Measurements from ENCODE around the gene KCNIP1. TPM values are rescaled to one million over a fixed set of nuclear protein-coding genes. Genes with fewer than 3 reads are reported as not detected.

The KCNIP1 gene
- total and polyA plus RNA-seq, 2 of the 13 experiments (the other 11 are each of a cell fraction or from before 2014, with no cell fraction given) = not detected

- H3K4me2 ChIP-seq (ENCODE audit: low read depth, low read length) = no peak overlapping the region
- FAIRE-seq (no peak), ATAC-seq (no peak), DNase-seq (ENCODE audit: low spot score) (no peak)
- no peak overlapping the region for H2AFZ ChIP-seq (ENCODE audit: low read length)
- no peak overlapping the region for H3K4me3 ChIP-seq (replicated peaks in 1 of 3; ENCODE audit: insufficient read depth in 1 of 3, low read depth in 2 of 3, low read length in 3 of 3)
- H3K9me3 ChIP-seq (ENCODE audit: low read length) = no peaks in the 10 kb centered on the region
- no TSS peak for BruUV-seq (replicated peaks)
- no peaks in the 10 kb centered on the region for H3K79me2 ChIP-seq (ENCODE audit: insufficient read depth, low read length)
- WGBS (ENCODE audit: low lambda C conversion rate) = 22% methylated on average over 7 of the region's 7 CpGs
- H3K27ac ChIP-seq (ENCODE audit: extremely low read length, insufficient read depth, low read length) = no peak overlapping the region
- H3K9ac ChIP-seq (ENCODE audit: insufficient read depth, low read depth, low read length) = no peak overlapping the region
- intact Hi-C loops (cut with micrococcal nuclease; ENCODE audit: unreplicated experiment) (no loop called here), in situ Hi-C loops (cut with HindIII; ENCODE audit: extremely low pct_ligation_motif_present, low pct_unique_long_range_greater_than_20kb) (no loop called here)
- ChIA-PET POLR2A (no interaction called here), CTCF (ENCODE audit: low intra/inter-chr PET ratio, low total read pairs) (no interaction called here)
- H3K36me3 ChIP-seq (replicated peaks in 1 of 2; ENCODE audit: control insufficient read depth in 1 of 2, insufficient read depth in 2 of 2, low read length in 2 of 2) = no peaks in the 10 kb centered on the region
- H4K20me1 ChIP-seq (ENCODE audit: insufficient read depth, low read length) = no peaks in the 10 kb centered on the region
- peaks cover 0 to 5% of the 10 kb centered on the region in 2 experiments; a peak in 1 of 5 replicates for H3K27me3 ChIP-seq (ENCODE audit: control insufficient read depth in 1 of 2, insufficient read depth in 2 of 2, low read length in 2 of 2)
- no peaks in the 10 kb centered on the region for H3K4me1 ChIP-seq (ENCODE audit: insufficient read depth, low read length)
- TF ChIP-seq MTA1 (CRISPR knock-in tag; IDR thresholded peaks at IDR 0.05; ENCODE audit: borderline replicate concordance) = no peak
- no peak for TF ChIP-seq ZNF562 (CRISPR knock-in tag; IDR thresholded peaks at IDR 0.05; ENCODE audit: borderline replicate concordance)
- no peak for TF ChIP-seq GLMP (CRISPR knock-in tag; IDR thresholded peaks at IDR 0.05; ENCODE audit: borderline replicate concordance)
- no peak for TF ChIP-seq ELF1 (CRISPR knock-in tag; IDR thresholded peaks at IDR 0.05)
- TF ChIP-seq HOMEZ (CRISPR knock-in tag; IDR thresholded peaks at IDR 0.05; ENCODE audit: low read depth) = no peak
- TF ChIP-seq ZFP82 (CRISPR knock-in tag; IDR thresholded peaks at IDR 0.05; ENCODE audit: borderline replicate concordance) = no peak
- TF ChIP-seq ZBED4 (CRISPR knock-in tag; IDR thresholded peaks at IDR 0.05; ENCODE audit: borderline replicate concordance) = no peak
- no peak for TF ChIP-seq ZNF12 (CRISPR knock-in tag; IDR thresholded peaks at IDR 0.05)
- TF ChIP-seq SNAPC4 (CRISPR knock-in tag; IDR thresholded peaks at IDR 0.05) = no peak
- TF ChIP-seq CENPT (CRISPR knock-in tag; IDR thresholded peaks at IDR 0.05; ENCODE audit: low read depth) = no peak
- no peak for TF ChIP-seq ZNF335 (CRISPR knock-in tag; IDR thresholded peaks at IDR 0.05)
- no peak for TF ChIP-seq ZNF160 (CRISPR knock-in tag; IDR thresholded peaks at IDR 0.05)
- no peak for TF ChIP-seq LCORL (IDR thresholded peaks at IDR 0.05)
- TF ChIP-seq LCORL (CRISPR knock-in tag; IDR thresholded peaks at IDR 0.05) = no peak
Measured at GRCh38 chr5:170534941-170535340, 31.1 kb downstream of the KCNIP1 start.

Data from HepG2 (cell line).